ENCODE data around the gene ACAP2.

The ACAP2 gene

GRCh38 chr3:195458316-195458717, 15.5 kb upstream of the ACAP2 start:
- TF ChIP-seq CTCF (IDR thresholded peaks at IDR 0.05; ENCODE audit: low read depth, low read length), result no peak
- H3K4me3 ChIP-seq (ENCODE audit: low read depth, low read length), result no peak overlapping the region
- no peak overlapping the region for H3K27ac ChIP-seq
- H3K27me3 ChIP-seq (ENCODE audit: insufficient read depth, low read depth, severe bottlenecking), result no peaks in the 10 kb centered on the region
- H3K36me3 ChIP-seq, result no peaks in the 10 kb centered on the region
- DNase-seq, result no peak
- no peaks in the 10 kb centered on the region for H3K9me3 ChIP-seq (ENCODE audit: severe bottlenecking)

GRCh38 chr3:195455789-195456188, 13.0 kb upstream of the ACAP2 start:
- Histone ChIP-seq H3K27me3 (ENCODE audit: insufficient read depth, low read depth, severe bottlenecking) (no peaks in the 10 kb centered on the region), H3K36me3 (no peaks in the 10 kb centered on the region), H3K9me3 (ENCODE audit: severe bottlenecking) (no peaks in the 10 kb centered on the region), H3K27ac (no peak overlapping the region), H3K4me3 (ENCODE audit: low read depth, low read length) (no peak overlapping the region)
- no peak for TF ChIP-seq CTCF (IDR thresholded peaks at IDR 0.05; ENCODE audit: low read depth, low read length)
- no peak for DNase-seq

GRCh38 chr3:195453236-195453635, 10.4 kb upstream of the ACAP2 start:
- Histone ChIP-seq H3K27me3 (ENCODE audit: insufficient read depth, low read depth, severe bottlenecking) (no peaks in the 10 kb centered on the region), H3K4me3 (ENCODE audit: low read depth, low read length) (no peak overlapping the region), H3K9me3 (ENCODE audit: severe bottlenecking) (no peaks in the 10 kb centered on the region), H3K36me3 (no peaks in the 10 kb centered on the region), H3K27ac (no peak overlapping the region)
- TF ChIP-seq CTCF (IDR thresholded peaks at IDR 0.05; ENCODE audit: low read depth, low read length), result no peak
- no peak for DNase-seq

- no peak overlapping the region; the same call in 1 of the 2 replicates for H3K27ac ChIP-seq
- no peaks in the 10 kb centered on the region for H3K9me3 ChIP-seq (ENCODE audit: severe bottlenecking)
- no peak for DNase-seq
- H3K36me3 ChIP-seq, result no peaks in the 10 kb centered on the region
- no peak overlapping the region for H3K4me3 ChIP-seq (ENCODE audit: low read depth, low read length)
- no peak for TF ChIP-seq CTCF (IDR thresholded peaks at IDR 0.05; ENCODE audit: low read depth, low read length)
- no peaks in the 10 kb centered on the region for H3K27me3 ChIP-seq (ENCODE audit: insufficient read depth, low read depth, severe bottlenecking)
Observed at GRCh38 chr3:195451373-195452015, 8.7 kb upstream of the ACAP2 start.

- Histone ChIP-seq H3K4me3 (ENCODE audit: low read depth, low read length) (no peak overlapping the region), H3K27me3 (ENCODE audit: insufficient read depth, low read depth, severe bottlenecking) (no peaks in the 10 kb centered on the region), H3K36me3 (no peaks in the 10 kb centered on the region), H3K27ac (peak overlapping the region; percentile 34), H3K9me3 (ENCODE audit: severe bottlenecking) (no peaks in the 10 kb centered on the region)
- DNase-seq, result peak; percentile 45
- no peak for TF ChIP-seq CTCF (IDR thresholded peaks at IDR 0.05; ENCODE audit: low read depth, low read length)
Observed at GRCh38 chr3:195450731-195451229, 8.0 kb upstream of the ACAP2 start.
